Heart left ventricle (tissue), 13 donors: Measurements from ENCODE around the gene MIB1.

Experiments used
- CTCF ChIP-seq, 12 donors: fragments of 200-600 bp; sonication (generic) in 4 of 12; IDR thresholded peaks; one replicate each; pipeline versions ENCODE4 v1.5.0 to v1.8.0; 2018 to 2022; ENCODE audit warnings: antibody characterized with exemption in 12 of 12, mild to moderate bottlenecking in 5 of 12
- POLR2A ChIP-seq, 2 donors: fragments of 450-650 bp; IDR thresholded peaks; one replicate each; pipeline ENCODE4 v1.6.1; 2017; ENCODE audit warnings: antibody characterized with exemption in 2 of 2, mild to moderate bottlenecking in 2 of 2, moderate library complexity in 2 of 2
- donor health status: ischemic (EF 13 %, LVEDD 7.1; RV severe dilation, severe dysfunction).
- donor health status: DM: no; HTN: yes; CAD: no.
- donor health status: DM: no; HTN: no; CAD: no.
- donor health status: ischemic (EF 25% LVEDD 6.9; RV normal size, moderate dysfunction).
- donor health status: ischemic (EF 25% LVEDD 5.7; RV mildly dilated, moderate dysfunction).
- donor health status: ischemic (EF 35%, LVEDD 5.7; RV mildly dilated, moderate dysfunction).
- donor health status: nonischemic (EF 11% LVEDD 7.7; RV severe dilation, severe dysfunction).
- donor health status: DM: yes; HTN: yes; CAD: no.
- donor health status: PGD.
- donor health status: ischemic (EF 29% LVEDD 5.4; RV normal size, mild dysfunction).
- donor health status: nonischemic (EF 23%, LVEDD 6.1; RV moderate dilation, normal function).

- TF ChIP-seq CTCF (IDR thresholded peaks at IDR 0.05) (no peak), POLR2A (IDR thresholded peaks at IDR 0.05) (no peak)
Measured at GRCh38 chr18:21774722-21775121, 34.1 kb downstream of the MIB1 start.
